Type B pancreatic cell (in vitro differentiated cells): ENCODE data around the gene BICRAL. TPM values are rescaled to one million over a fixed set of nuclear protein-coding genes. Genes with fewer than 3 reads are reported as not detected.

Source experiments
- DNase-seq: peaks from one replicate; pipeline ENCODE4 v3.0.0; 2021; ENCODE audit warnings: mixed read lengths; ENCODE audit not compliant: unreplicated experiment; ENCODE audit errors: extremely low spot score
- H3K27ac Mint-ChIP-seq: 2 replicates; pipeline ENCODE4 v1.8.0; 2021; ENCODE audit warnings: mild to moderate bottlenecking, mixed read lengths
- H3K27me3 Mint-ChIP-seq: 2 replicates; pipeline ENCODE4 v1.8.0; 2021; ENCODE audit warnings: mixed read lengths
- H3K36me3 Mint-ChIP-seq: 2 replicates; pipeline ENCODE4 v1.8.0; 2021; ENCODE audit warnings: mixed read lengths
- H3K4me1 Mint-ChIP-seq: one replicate; pipeline ENCODE4 v1.8.0; 2021; ENCODE audit warnings: mixed read lengths; ENCODE audit not compliant: unreplicated experiment
- H3K4me3 Mint-ChIP-seq: 2 replicates; pipeline ENCODE4 v1.8.0; 2021; ENCODE audit warnings: mild to moderate bottlenecking, mixed read lengths
- H3K9me3 Mint-ChIP-seq: 2 replicates; pipeline ENCODE4 v1.8.0; 2021; ENCODE audit warnings: mixed read lengths
- CTCF ChIP-seq: fragments of 200-600 bp; sonication (generic); conservative IDR thresholded peaks from 2 replicates; pipeline ENCODE4 v1.5.0; 2021; ENCODE audit warnings: antibody characterized with exemption, mild to moderate bottlenecking
- total RNA-seq: library from RNA; stranded (reverse); gene quantifications from 2 replicates; pipeline ENCODE4 v1.2.1, GENCODE V29; 2021; ENCODE audit warnings: low replicate concordance

Gene BICRAL
- total RNA-seq, 1 donor from 2014 or later: 9.3 TPM

- Mint-ChIP-seq H3K4me1 (peaks cover 6% of the 10 kb centered on the region), H3K9me3 (no peaks in the 10 kb centered on the region), H3K36me3 (no peaks in the 10 kb centered on the region), H3K27ac (no peak overlapping the region), H3K4me3 (no peak overlapping the region), H3K27me3 (no peaks in the 10 kb centered on the region)
- no peak for DNase-seq
- TF ChIP-seq CTCF: no peak
Measured at GRCh38 chr6:42818878-42819277, 37.0 kb downstream of the BICRAL start.

GRCh38 chr6:42819803-42820511, 38.1 kb downstream of the BICRAL start:
- no peak overlapping the region for H3K27ac Mint-ChIP-seq
- H3K4me1 Mint-ChIP-seq: peaks cover 6% of the 10 kb centered on the region
- no peaks in the 10 kb centered on the region for H3K36me3 Mint-ChIP-seq
- no peaks in the 10 kb centered on the region for H3K27me3 Mint-ChIP-seq
- DNase-seq: no peak
- H3K4me3 Mint-ChIP-seq: no peak overlapping the region
- TF ChIP-seq CTCF: peak; percentile 51
- no peaks in the 10 kb centered on the region for H3K9me3 Mint-ChIP-seq

GRCh38 chr6:42820512-42821340, 38.9 kb downstream of the BICRAL start:
- Mint-ChIP-seq H3K9me3 (no peaks in the 10 kb centered on the region), H3K27me3 (no peaks in the 10 kb centered on the region), H3K36me3 (no peaks in the 10 kb centered on the region), H3K27ac (no peak overlapping the region), H3K4me1 (peaks cover 6% of the 10 kb centered on the region), H3K4me3 (no peak overlapping the region)
- no peak for TF ChIP-seq CTCF
- DNase-seq: no peak

GRCh38 chr6:42821341-42821668, 39.5 kb downstream of the BICRAL start:
- H3K27ac Mint-ChIP-seq: no peak overlapping the region
- H3K4me3 Mint-ChIP-seq: no peak overlapping the region
- H3K4me1 Mint-ChIP-seq: peaks cover 6% of the 10 kb centered on the region
- no peaks in the 10 kb centered on the region for H3K36me3 Mint-ChIP-seq
- no peaks in the 10 kb centered on the region for H3K9me3 Mint-ChIP-seq
- H3K27me3 Mint-ChIP-seq: no peaks in the 10 kb centered on the region
- no peak for TF ChIP-seq CTCF
- no peak for DNase-seq

GRCh38 chr6:42821846-42822245, 40.0 kb downstream of the BICRAL start:
- Mint-ChIP-seq H3K36me3 (no peaks in the 10 kb centered on the region), H3K4me3 (no peak overlapping the region), H3K4me1 (peaks cover 6% of the 10 kb centered on the region), H3K9me3 (no peaks in the 10 kb centered on the region), H3K27ac (no peak overlapping the region), H3K27me3 (no peaks in the 10 kb centered on the region)
- TF ChIP-seq CTCF: no peak
- DNase-seq: no peak
